ENCODE measurements around the gene PRR11.
"Not testable (repeated sequence)": the region's sequence is repeated elsewhere in the genome, so short reads cannot be mapped to it uniquely, and the experiment has no call there.

PRR11 gene

DNA sequence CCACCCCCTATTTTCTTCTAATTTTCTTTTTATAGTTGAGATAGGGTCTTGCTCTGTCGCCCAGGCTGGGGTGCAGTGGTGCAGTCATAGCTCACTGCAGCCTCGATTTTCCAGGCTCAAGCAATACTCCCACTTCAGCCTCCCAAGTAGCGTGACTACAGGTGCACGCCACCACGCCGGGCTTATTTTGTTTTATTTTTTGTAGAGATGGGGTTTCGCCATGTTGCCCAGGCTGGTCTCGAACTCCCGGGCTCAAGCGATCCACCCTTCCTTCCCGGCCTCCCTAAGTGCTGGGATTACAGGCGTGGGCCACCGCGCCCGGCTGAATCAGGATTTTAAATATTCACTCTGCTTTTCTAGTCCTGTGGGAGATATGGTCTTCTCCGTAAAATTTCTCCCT, 63.8 kb downstream of the PRR11 start:
- H3K36me3 ChIP-seq (ENCODE audit: insufficient read depth, low read length): no peaks in the 10 kb centered on the region
- no peaks in the 10 kb centered on the region for H3K27me3 ChIP-seq (ENCODE audit: insufficient read depth, low read length)
- H3K79me2 ChIP-seq (ENCODE audit: control insufficient read depth, insufficient read depth, low read length, unreplicated experiment): no peaks in the 10 kb centered on the region
- H3K4me3 ChIP-seq (ENCODE audit: low read depth, low read length): no peak overlapping the region; the same call in 1 of the 2 replicates
- H3K27ac ChIP-seq (ENCODE audit: low read depth, low read length): no peak overlapping the region
- H2AFZ ChIP-seq (ENCODE audit: low read length, unreplicated experiment): peak overlapping the region; percentile 87
- H3K4me1 ChIP-seq (ENCODE audit: control insufficient read depth, insufficient read depth, low read length, unreplicated experiment): peaks cover 15% of the 10 kb centered on the region

DNA sequence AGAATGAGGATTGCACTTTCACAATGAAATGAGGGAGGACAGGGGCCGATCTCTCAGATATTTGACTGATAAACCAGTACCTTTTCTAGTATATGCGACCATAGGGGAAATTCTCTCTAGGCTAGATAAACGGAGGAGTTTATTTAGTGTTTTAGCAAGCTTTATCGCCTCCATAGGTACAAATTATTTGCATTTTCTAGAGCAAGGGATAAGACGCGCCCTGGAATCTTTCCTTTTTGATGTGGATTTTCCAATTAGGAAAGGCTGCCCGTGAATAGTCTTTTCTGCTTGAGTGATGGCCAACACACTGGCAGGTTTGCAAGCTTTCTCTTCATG, 64.4 kb downstream of the PRR11 start:
- H3K79me2 ChIP-seq (ENCODE audit: control insufficient read depth, insufficient read depth, low read length, unreplicated experiment): no peaks in the 10 kb centered on the region
- H3K4me3 ChIP-seq (ENCODE audit: low read depth, low read length): peak overlapping the region; percentile 93
- H3K4me1 ChIP-seq (ENCODE audit: control insufficient read depth, insufficient read depth, low read length, unreplicated experiment): peaks cover 15% of the 10 kb centered on the region
- no peaks in the 10 kb centered on the region for H3K27me3 ChIP-seq (ENCODE audit: insufficient read depth, low read length)
- peak overlapping the region; percentile 87 for H2AFZ ChIP-seq (ENCODE audit: low read length, unreplicated experiment)
- no peak overlapping the region for H3K27ac ChIP-seq (ENCODE audit: low read depth, low read length)
- H3K36me3 ChIP-seq (ENCODE audit: insufficient read depth, low read length): no peaks in the 10 kb centered on the region

DNA sequence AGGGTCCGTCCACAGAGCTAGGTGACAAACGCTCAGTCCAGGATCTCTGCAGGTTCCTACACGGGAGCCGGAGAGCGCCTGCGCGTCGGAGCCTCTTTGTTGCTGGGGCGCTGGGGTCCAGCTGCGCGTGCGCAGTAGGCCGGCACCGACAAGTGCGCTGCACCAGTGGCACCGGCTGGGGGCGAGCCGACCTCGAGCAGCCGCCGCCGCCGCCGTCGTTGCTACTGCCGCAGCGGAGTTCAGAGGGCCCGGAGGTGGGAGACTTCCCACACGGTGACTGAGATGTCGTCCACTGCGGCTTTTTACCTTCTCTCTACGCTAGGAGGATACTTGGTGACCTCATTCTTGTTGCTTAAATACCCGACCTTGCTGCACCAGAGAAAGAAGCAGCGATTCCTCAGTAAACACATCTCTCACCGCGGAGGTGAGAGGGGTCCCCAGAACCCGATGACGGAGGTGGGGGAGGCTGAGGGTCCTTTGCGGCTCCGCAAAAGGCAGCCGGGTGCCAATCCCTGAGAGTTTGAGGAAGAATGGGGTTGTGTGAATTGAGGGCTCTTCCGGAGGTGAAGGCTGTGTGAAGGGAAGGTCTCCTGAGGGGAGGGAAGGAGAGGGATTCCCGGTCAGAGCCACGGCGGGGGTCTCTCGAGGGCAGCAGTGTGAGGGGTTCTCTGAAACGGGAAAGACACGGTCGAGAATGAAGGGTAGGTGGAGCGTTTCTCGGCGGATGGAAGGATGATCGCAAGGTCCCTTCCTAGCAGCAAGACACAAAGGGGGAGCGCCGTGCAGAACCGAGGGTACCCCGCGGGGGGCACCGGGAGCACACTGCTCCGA, 65.0 kb downstream of the PRR11 start, which contains the start of gene GDPD1:
Gene GDPD1, plus strand, starts transcription at position 184 of the 831 bp plus-strand sequence. Its CDS starts 99 bp downstream, at position 283.
- Histone ChIP-seq H3K4me1 (ENCODE audit: control insufficient read depth, insufficient read depth, low read length, unreplicated experiment) (peaks cover 13% of the 10 kb centered on the region), H3K27ac (ENCODE audit: low read depth, low read length) (no peak within 1 kb of the TSS), H3K79me2 (ENCODE audit: control insufficient read depth, insufficient read depth, low read length, unreplicated experiment) (no peaks in the 10 kb centered on the region), H3K4me3 (ENCODE audit: low read depth, low read length) (peak within 1 kb of the TSS; percentile 93), H3K27me3 (ENCODE audit: insufficient read depth, low read length) (no peaks in the 10 kb centered on the region), H3K36me3 (ENCODE audit: insufficient read depth, low read length) (no peaks in the 10 kb centered on the region), H2AFZ (ENCODE audit: low read length, unreplicated experiment) (peak within 1 kb of the TSS; percentile 99)

DNA sequence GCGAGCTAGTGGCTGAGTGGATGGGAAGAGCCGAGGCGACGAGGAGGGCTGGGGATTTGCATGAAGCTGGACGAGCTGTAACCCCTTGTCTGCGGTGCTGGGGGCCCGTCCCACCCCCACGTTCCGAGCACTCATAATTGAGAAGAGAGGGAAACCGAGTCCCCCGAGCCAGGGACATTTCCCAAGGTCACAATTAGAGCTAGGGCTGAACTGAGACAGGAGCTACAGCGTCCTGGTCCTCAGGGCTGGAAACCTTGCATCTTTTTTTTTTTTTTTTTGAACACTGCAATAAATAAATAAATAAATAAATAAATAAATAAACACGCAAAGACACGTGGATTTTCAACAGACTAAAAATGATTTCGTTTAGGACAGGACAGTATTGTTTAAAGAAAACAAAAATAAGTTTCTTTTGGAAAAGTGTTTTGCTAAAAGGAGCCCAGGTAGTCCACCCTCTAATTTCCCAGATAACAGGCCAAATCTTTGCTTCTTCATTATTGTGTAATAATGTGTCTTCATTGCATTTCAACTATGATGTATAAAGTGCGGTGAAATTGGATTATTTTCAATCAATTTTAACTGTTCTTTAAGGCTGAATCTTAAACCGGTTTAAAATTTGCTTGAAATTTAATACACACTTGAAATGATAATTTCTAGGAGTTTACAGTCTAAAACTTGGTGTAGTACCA, 65.8 kb downstream of the PRR11 start:
- H2AFZ ChIP-seq (ENCODE audit: low read length, unreplicated experiment): peak overlapping the region; percentile 99
- peak overlapping the region; percentile 93 for H3K4me3 ChIP-seq (ENCODE audit: low read depth, low read length)
- peaks cover 6% of the 10 kb centered on the region for H3K4me1 ChIP-seq (ENCODE audit: control insufficient read depth, insufficient read depth, low read length, unreplicated experiment)
- no peaks in the 10 kb centered on the region for H3K27me3 ChIP-seq (ENCODE audit: insufficient read depth, low read length)
- H3K79me2 ChIP-seq (ENCODE audit: control insufficient read depth, insufficient read depth, low read length, unreplicated experiment): no peaks in the 10 kb centered on the region
- H3K27ac ChIP-seq (ENCODE audit: low read depth, low read length): no peak overlapping the region
- H3K36me3 ChIP-seq (ENCODE audit: insufficient read depth, low read length): no peaks in the 10 kb centered on the region

DNA sequence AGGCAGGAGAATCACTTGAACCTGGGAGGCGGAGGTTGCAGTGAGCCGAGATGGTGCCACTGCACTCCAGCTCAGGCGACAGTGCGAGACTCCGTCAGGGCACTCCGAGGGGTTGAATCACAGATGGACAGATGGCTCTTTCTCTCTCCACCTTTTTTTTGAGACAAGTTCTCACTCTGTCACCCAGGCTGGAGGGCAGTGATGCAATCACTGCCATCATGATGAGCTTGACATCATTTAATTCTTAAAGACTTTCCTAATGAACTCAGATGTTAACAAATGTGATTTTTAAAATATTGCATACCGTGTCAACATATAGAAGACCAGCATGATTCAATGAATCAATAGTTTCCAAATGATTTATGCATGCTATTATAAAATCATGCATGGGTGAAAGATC, 68.3 kb downstream of the PRR11 start:
- Histone ChIP-seq H3K27me3 (ENCODE audit: insufficient read depth, low read length) (no peaks in the 10 kb centered on the region), H3K4me1 (ENCODE audit: control insufficient read depth, insufficient read depth, low read length, unreplicated experiment) (no peaks in the 10 kb centered on the region), H3K4me3 (ENCODE audit: low read depth, low read length) (no peak overlapping the region), H3K36me3 (ENCODE audit: insufficient read depth, low read length) (no peaks in the 10 kb centered on the region), H3K27ac (ENCODE audit: low read depth, low read length) (no peak overlapping the region), H2AFZ (ENCODE audit: low read length, unreplicated experiment) (no peak overlapping the region), H3K79me2 (ENCODE audit: control insufficient read depth, insufficient read depth, low read length, unreplicated experiment) (no peaks in the 10 kb centered on the region)

DNA sequence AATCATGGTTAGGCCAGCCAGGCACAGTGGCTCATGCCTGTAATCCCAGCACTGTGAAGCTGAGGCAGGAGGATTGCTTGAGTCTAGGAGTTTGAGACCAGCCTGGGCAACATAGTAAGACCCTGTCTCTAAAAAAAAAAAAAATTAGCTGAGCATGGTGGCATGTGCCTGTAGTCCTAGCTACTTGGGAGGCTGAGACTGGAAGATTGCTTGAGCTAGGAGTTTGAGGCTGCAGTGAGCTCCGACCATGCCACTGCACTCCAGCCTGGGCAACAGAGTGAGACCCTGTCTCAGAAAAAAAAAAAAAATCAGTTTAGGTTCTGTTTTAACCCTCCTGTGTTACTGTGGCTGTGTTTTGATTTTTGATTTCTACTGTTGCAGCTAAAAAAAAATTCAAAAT, 73.0 kb downstream of the PRR11 start:
- H3K4me3 ChIP-seq (ENCODE audit: low read depth, low read length); H3K27me3 ChIP-seq (ENCODE audit: insufficient read depth, low read length); H3K79me2 ChIP-seq (ENCODE audit: control insufficient read depth, insufficient read depth, low read length, unreplicated experiment); H3K27ac ChIP-seq (ENCODE audit: low read depth, low read length); H3K4me1 ChIP-seq (ENCODE audit: control insufficient read depth, insufficient read depth, low read length, unreplicated experiment); H2AFZ ChIP-seq (ENCODE audit: low read length, unreplicated experiment); H3K36me3 ChIP-seq (ENCODE audit: insufficient read depth, low read length): not testable (repeated sequence)

DNA sequence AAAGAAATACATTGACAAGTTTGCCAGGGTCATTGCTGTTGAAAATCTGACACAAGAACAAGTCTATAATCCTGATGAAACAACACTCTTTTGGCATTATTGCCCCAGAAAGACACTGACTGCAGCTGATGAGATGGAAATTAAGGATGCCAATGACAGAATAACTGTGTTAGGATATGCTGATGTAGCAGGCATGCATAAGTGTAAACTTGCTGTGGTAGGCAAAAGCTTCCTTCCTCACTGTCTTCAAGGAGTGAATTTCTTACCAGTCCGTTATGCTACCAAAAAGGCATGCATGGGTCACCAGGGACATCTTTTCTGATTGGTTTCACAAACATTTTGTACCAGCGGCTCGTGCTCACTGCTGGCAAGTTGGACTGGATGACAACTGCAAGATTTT, 75.2 kb downstream of the PRR11 start:
- Histone ChIP-seq H3K4me3 (ENCODE audit: low read depth, low read length) (no peak overlapping the region), H3K36me3 (ENCODE audit: insufficient read depth, low read length) (no peaks in the 10 kb centered on the region), H3K27me3 (ENCODE audit: insufficient read depth, low read length) (no peaks in the 10 kb centered on the region), H3K4me1 (ENCODE audit: control insufficient read depth, insufficient read depth, low read length, unreplicated experiment) (no peaks in the 10 kb centered on the region), H3K27ac (ENCODE audit: low read depth, low read length) (no peak overlapping the region), H2AFZ (ENCODE audit: low read length, unreplicated experiment) (no peak overlapping the region), H3K79me2 (ENCODE audit: control insufficient read depth, insufficient read depth, low read length, unreplicated experiment) (no peaks in the 10 kb centered on the region)

DNA sequence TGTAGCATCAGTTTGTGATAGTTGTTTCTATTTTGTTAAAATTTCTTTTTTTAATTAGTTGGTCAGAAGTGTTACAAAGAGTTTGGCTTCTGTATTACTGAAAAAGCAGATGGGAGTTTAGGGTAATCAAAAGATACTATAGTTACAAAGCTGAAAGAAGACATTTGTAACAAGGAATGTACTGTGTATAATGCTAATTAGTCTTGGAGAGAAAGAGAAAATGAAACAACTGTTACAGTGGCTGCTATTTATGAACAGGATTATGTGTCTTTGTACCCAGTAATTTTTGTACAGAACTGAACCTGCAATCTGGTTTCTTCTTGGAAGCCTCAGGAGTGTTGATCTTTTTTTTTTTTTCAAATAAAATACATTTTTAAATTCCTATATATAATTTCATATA, 79.1 kb downstream of the PRR11 start:
- Histone ChIP-seq H3K27me3 (ENCODE audit: insufficient read depth, low read length) (no peaks in the 10 kb centered on the region), H3K36me3 (ENCODE audit: insufficient read depth, low read length) (no peaks in the 10 kb centered on the region), H3K4me1 (ENCODE audit: control insufficient read depth, insufficient read depth, low read length, unreplicated experiment) (no peaks in the 10 kb centered on the region), H3K27ac (ENCODE audit: low read depth, low read length) (no peak overlapping the region), H2AFZ (ENCODE audit: low read length, unreplicated experiment) (peak overlapping the region; percentile 42), H3K79me2 (ENCODE audit: control insufficient read depth, insufficient read depth, low read length, unreplicated experiment) (no peaks in the 10 kb centered on the region), H3K4me3 (ENCODE audit: low read depth, low read length) (no peak overlapping the region; the same call in 1 of the 2 replicates)

DNA sequence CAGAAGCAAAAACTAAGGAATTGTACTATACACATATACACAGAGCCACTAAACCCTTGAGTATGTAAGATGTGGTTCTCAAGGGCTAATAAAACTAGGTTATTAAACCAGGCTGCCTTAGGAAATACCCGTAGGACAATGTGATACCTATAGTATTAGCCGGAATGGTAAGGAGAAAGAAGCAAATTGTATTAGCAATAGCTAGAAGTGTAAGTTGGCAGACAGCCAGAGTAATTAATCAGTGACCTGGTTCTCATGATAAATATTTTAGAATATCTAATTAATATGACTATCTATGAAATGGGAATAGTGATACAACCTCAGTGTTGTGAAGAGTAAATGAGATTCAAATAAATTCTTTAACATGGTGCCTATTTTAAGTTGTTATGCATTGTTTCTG, 83.4 kb downstream of the PRR11 start:
- Histone ChIP-seq H3K4me1 (ENCODE audit: control insufficient read depth, insufficient read depth, low read length, unreplicated experiment) (no peaks in the 10 kb centered on the region), H2AFZ (ENCODE audit: low read length, unreplicated experiment) (no peak overlapping the region), H3K4me3 (ENCODE audit: low read depth, low read length) (no peak overlapping the region), H3K27ac (ENCODE audit: low read depth, low read length) (no peak overlapping the region), H3K27me3 (ENCODE audit: insufficient read depth, low read length) (no peaks in the 10 kb centered on the region), H3K36me3 (ENCODE audit: insufficient read depth, low read length) (no peaks in the 10 kb centered on the region), H3K79me2 (ENCODE audit: control insufficient read depth, insufficient read depth, low read length, unreplicated experiment) (no peaks in the 10 kb centered on the region)

DNA sequence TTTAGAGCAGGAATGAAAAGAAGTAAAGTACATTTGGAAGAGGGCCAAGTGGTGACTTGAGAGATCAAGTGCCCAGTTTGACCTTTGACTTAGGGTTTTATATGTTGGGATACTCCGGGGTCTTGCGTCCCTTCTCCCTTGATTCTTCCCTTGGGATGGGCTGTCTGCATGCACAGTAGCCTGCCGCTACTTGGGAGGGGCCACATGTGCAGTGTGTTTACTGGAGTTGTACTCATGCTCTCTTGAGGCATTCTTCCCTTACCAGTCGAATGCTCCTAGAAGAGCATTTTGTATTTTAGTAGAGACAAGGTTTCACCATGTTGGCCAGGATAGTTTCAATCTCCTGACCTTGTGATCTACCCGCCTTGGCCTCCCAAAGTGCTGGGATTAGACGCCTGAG, 88.5 kb downstream of the PRR11 start:
- no peaks in the 10 kb centered on the region for H3K36me3 ChIP-seq (ENCODE audit: insufficient read depth, low read length)
- H3K27ac ChIP-seq (ENCODE audit: low read depth, low read length): no peak overlapping the region
- H3K79me2 ChIP-seq (ENCODE audit: control insufficient read depth, insufficient read depth, low read length, unreplicated experiment): no peaks in the 10 kb centered on the region
- no peaks in the 10 kb centered on the region for H3K4me1 ChIP-seq (ENCODE audit: control insufficient read depth, insufficient read depth, low read length, unreplicated experiment)
- no peak overlapping the region for H2AFZ ChIP-seq (ENCODE audit: low read length, unreplicated experiment)
- H3K27me3 ChIP-seq (ENCODE audit: insufficient read depth, low read length): no peaks in the 10 kb centered on the region
- no peak overlapping the region for H3K4me3 ChIP-seq (ENCODE audit: low read depth, low read length)
